WTC11 (cell line): ENCODE measurements around the gene LRMDA.

Experiments used
- GRHL2 ChIP-seq: fragments of 250-450 bp; sonication (Bioruptor Pico); IDR thresholded peaks from 2 replicates; pipeline ENCODE4 v1.8.0; 2022; ENCODE audit warnings: mild to moderate bottlenecking, moderate library complexity; ENCODE audit not compliant: insufficient replicate concordance, severe bottlenecking
- GTF2I ChIP-seq: fragments of 250-450 bp; sonication (Bioruptor Pico); conservative IDR thresholded peaks from 2 replicates; pipeline ENCODE4 v1.4.0; 2021; ENCODE audit warnings: mild to moderate bottlenecking
- NR2C2 ChIP-seq: sonication (generic); formaldehyde crosslinking; IDR thresholded peaks from 2 replicates; pipeline ENCODE4 v1.8.0; 2022; ENCODE audit warnings: mild to moderate bottlenecking, missing genetic modification reagents
- SMAD3 ChIP-seq: sonication (generic); formaldehyde crosslinking; IDR thresholded peaks from 2 replicates; pipeline ENCODE4 v1.8.0; 2022; ENCODE audit warnings: missing genetic modification reagents, mild to moderate bottlenecking, borderline replicate concordance
- TF ChIP-seq, protein P1 (sequence below): fragments of 200-600 bp; IDR thresholded peaks from 2 replicates; pipeline ENCODE4 v1.8.0; 2022; ENCODE audit warnings: antibody characterized with exemption

DNA sequence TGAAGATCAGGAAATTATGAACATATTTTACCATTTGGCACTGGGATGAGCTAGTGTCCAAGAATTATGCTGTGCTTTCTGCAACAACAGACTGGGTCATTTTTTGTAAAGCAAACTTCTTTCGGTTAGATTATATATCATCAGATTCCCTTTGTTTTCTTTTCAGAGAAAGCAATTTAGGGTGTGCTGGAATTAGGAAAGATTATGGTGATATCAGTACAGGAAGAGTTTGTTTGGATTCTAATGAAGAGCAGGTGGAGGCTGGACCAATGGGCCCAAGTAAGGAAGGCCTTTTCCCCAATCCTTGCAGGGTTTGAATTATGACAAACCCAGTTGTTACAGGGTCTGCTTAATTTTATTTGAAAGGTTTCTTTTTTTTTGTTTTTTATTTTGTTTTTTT is 1113.4 kb downstream of the LRMDA start:
- TF ChIP-seq, protein P1, sequence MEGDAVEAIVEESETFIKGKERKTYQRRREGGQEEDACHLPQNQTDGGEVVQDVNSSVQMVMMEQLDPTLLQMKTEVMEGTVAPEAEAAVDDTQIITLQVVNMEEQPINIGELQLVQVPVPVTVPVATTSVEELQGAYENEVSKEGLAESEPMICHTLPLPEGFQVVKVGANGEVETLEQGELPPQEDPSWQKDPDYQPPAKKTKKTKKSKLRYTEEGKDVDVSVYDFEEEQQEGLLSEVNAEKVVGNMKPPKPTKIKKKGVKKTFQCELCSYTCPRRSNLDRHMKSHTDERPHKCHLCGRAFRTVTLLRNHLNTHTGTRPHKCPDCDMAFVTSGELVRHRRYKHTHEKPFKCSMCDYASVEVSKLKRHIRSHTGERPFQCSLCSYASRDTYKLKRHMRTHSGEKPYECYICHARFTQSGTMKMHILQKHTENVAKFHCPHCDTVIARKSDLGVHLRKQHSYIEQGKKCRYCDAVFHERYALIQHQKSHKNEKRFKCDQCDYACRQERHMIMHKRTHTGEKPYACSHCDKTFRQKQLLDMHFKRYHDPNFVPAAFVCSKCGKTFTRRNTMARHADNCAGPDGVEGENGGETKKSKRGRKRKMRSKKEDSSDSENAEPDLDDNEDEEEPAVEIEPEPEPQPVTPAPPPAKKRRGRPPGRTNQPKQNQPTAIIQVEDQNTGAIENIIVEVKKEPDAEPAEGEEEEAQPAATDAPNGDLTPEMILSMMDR, result no peak
- no peak for TF ChIP-seq GRHL2 (CRISPR knock-in tag)
- no peak for TF ChIP-seq SMAD3
- no peak for TF ChIP-seq GTF2I (CRISPR knock-in tag)
- TF ChIP-seq NR2C2 (CRISPR knock-in tag), result no peak
